ENCODE measurements around the gene INO80E. TPM values are rescaled to one million over a fixed set of nuclear protein-coding genes. Genes with fewer than 3 reads are reported as not detected.

Gene INO80E
- total RNA-seq, 1 experiment from 2014 or later, result 97.4 TPM

- Histone ChIP-seq H3K9me3 (no peaks in the 10 kb centered on the region), H3K36me3 (peaks cover 78% of the 10 kb centered on the region), H3K4me3 (no peak overlapping the region), H3K27me3 (no peaks in the 10 kb centered on the region)
- DNase-seq, result no peak
Observed at GRCh38 chr16:29987371-29988085, 8.5 kb upstream of the INO80E start.

GRCh38 chr16:29988346-29989075 is 7.5 kb upstream of the INO80E start:
- no peak for DNase-seq
- H3K4me3 ChIP-seq, result no peak overlapping the region
- H3K36me3 ChIP-seq, result peaks cover 78% of the 10 kb centered on the region
- no peaks in the 10 kb centered on the region for H3K27me3 ChIP-seq
- H3K9me3 ChIP-seq, result no peaks in the 10 kb centered on the region

- H3K36me3 ChIP-seq, result peaks cover 77% of the 10 kb centered on the region
- H3K27me3 ChIP-seq, result no peaks in the 10 kb centered on the region
- H3K9me3 ChIP-seq, result no peaks in the 10 kb centered on the region
- no peak for DNase-seq
- H3K4me3 ChIP-seq, result no peak overlapping the region
Observed at GRCh38 chr16:29989111-29989858, 6.8 kb upstream of the INO80E start.

- H3K9me3 ChIP-seq, result no peaks in the 10 kb centered on the region
- peaks cover 76% of the 10 kb centered on the region for H3K36me3 ChIP-seq
- H3K4me3 ChIP-seq, result no peak overlapping the region
- no peak for DNase-seq
- no peaks in the 10 kb centered on the region for H3K27me3 ChIP-seq
Observed at GRCh38 chr16:29990034-29990433, 6.0 kb upstream of the INO80E start.

- no peak overlapping the region for H3K4me3 ChIP-seq
- H3K9me3 ChIP-seq, result no peaks in the 10 kb centered on the region
- H3K27me3 ChIP-seq, result no peaks in the 10 kb centered on the region
- H3K36me3 ChIP-seq, result peaks cover 72% of the 10 kb centered on the region
- DNase-seq, result no peak
Observed at GRCh38 chr16:29990883-29991570, 5.0 kb upstream of the INO80E start.

- Histone ChIP-seq H3K27me3 (no peaks in the 10 kb centered on the region), H3K9me3 (no peaks in the 10 kb centered on the region), H3K36me3 (peaks cover 68% of the 10 kb centered on the region), H3K4me3 (no peak overlapping the region)
- no peak for DNase-seq
Observed at GRCh38 chr16:29991571-29991904, 4.5 kb upstream of the INO80E start.

- no peak overlapping the region for H3K4me3 ChIP-seq
- no peaks in the 10 kb centered on the region for H3K27me3 ChIP-seq
- peak; percentile 41 for DNase-seq
- H3K36me3 ChIP-seq, result peaks cover 67% of the 10 kb centered on the region
- H3K9me3 ChIP-seq, result no peaks in the 10 kb centered on the region
Observed at GRCh38 chr16:29992344-29992967, 3.6 kb upstream of the INO80E start.

GRCh38 chr16:29993191-29993902 is 2.7 kb upstream of the INO80E start:
- H3K4me3 ChIP-seq, result no peak overlapping the region
- H3K9me3 ChIP-seq, result no peaks in the 10 kb centered on the region
- no peaks in the 10 kb centered on the region for H3K27me3 ChIP-seq
- DNase-seq, result no peak
- H3K36me3 ChIP-seq, result peaks cover 69% of the 10 kb centered on the region

GRCh38 chr16:29993903-29994599 is 2.0 kb upstream of the INO80E start:
- no peak for DNase-seq
- Histone ChIP-seq H3K9me3 (no peaks in the 10 kb centered on the region), H3K27me3 (no peaks in the 10 kb centered on the region), H3K36me3 (peaks cover 67% of the 10 kb centered on the region), H3K4me3 (peak overlapping the region; percentile 76)

- no peaks in the 10 kb centered on the region for H3K27me3 ChIP-seq
- H3K36me3 ChIP-seq, result peaks cover 71% of the 10 kb centered on the region
- DNase-seq, result peak; percentile 60
- no peaks in the 10 kb centered on the region for H3K9me3 ChIP-seq
- H3K4me3 ChIP-seq, result peak overlapping the region; percentile 76
Observed at GRCh38 chr16:29994600-29995323, 1.3 kb upstream of the INO80E start.

- H3K27me3 ChIP-seq, result no peaks in the 10 kb centered on the region
- peak; percentile 88 for DNase-seq
Observed at GRCh38 chr16:29995324-29995910, 624 bp upstream of the INO80E start, which contains the start of gene HIRIP3. Gene HIRIP3, minus strand, starts transcription at chr16:29995617. Its CDS starts 12 bp downstream, at chr16:29995605.

GRCh38 chr16:29996766-29997250 is 767 bp downstream of the INO80E start:
- peak overlapping the region; percentile 76 for H3K4me3 ChIP-seq
- H3K36me3 ChIP-seq, result peaks cover 64% of the 10 kb centered on the region
- H3K9me3 ChIP-seq, result no peaks in the 10 kb centered on the region
- H3K27me3 ChIP-seq, result no peaks in the 10 kb centered on the region
- DNase-seq, result no peak

More at GRCh38 chr16:29995324-29995910, 624 bp upstream of the INO80E start, which contains the start of gene HIRIP3:
- Histone ChIP-seq H3K4me3 (peak within 1 kb of the TSS; percentile 76), H3K9me3 (no peaks in the 10 kb centered on the region), H3K36me3 (peaks cover 64% of the 10 kb centered on the region)

- H3K9me3 ChIP-seq, result no peaks in the 10 kb centered on the region
- no peak overlapping the region for H3K4me3 ChIP-seq
- H3K27me3 ChIP-seq, result no peaks in the 10 kb centered on the region
- H3K36me3 ChIP-seq, result peaks cover 43% of the 10 kb centered on the region
- no peak for DNase-seq
Observed at GRCh38 chr16:29999605-30000004, 3.6 kb downstream of the INO80E start.
